Mesendoderm (in vitro differentiated cells): Measurements from ENCODE around the gene GALE.

Experiments used
- DNase-seq: peaks from one replicate; pipeline ENCODE4 v3.0.0; 2013
- H2AK5ac ChIP-seq: 2 replicates; pipeline ENCODE4 v1.6.1; 2013; ENCODE audit warnings: low read length, inconsistent platforms
- H2BK120ac ChIP-seq: 2 replicates; pipeline ENCODE4 v1.6.1; 2013; ENCODE audit warnings: low read depth, mild to moderate bottlenecking, low read length, moderate library complexity, mixed read lengths
- H2BK15ac ChIP-seq: replicated peaks from 2 replicates; pipeline ENCODE4 v1.6.1; 2013; ENCODE audit warnings: low read depth, mild to moderate bottlenecking, moderate library complexity
- H2BK5ac ChIP-seq: 2 replicates; pipeline ENCODE4 v1.6.1; 2013; ENCODE audit warnings: low read length, inconsistent platforms
- H3K18ac ChIP-seq: 2 replicates; pipeline ENCODE4 v1.6.1; 2013; ENCODE audit warnings: mild to moderate bottlenecking, low read length, mixed read lengths
- H3K23ac ChIP-seq: one replicate; pipeline ENCODE4 v1.6.1; 2013; ENCODE audit warnings: low read length
- H3K27ac ChIP-seq: 2 replicates; pipeline ENCODE4 v1.5.1; 2013; ENCODE audit warnings: low read depth, mild to moderate bottlenecking, inconsistent platforms, low read length, moderate library complexity
- H3K27me3 ChIP-seq: 2 replicates; pipeline ENCODE4 v1.6.1; 2013; ENCODE audit warnings: low read length, control low read depth, mild to moderate bottlenecking, inconsistent platforms; ENCODE audit not compliant: insufficient read depth, poor library complexity
- H3K36me3 ChIP-seq: 2 replicates; pipeline ENCODE4 v1.6.1; 2013; ENCODE audit warnings: low read length, inconsistent platforms; ENCODE audit not compliant: control insufficient read depth, insufficient read depth
- H3K4ac ChIP-seq: one replicate; pipeline ENCODE4 v1.6.1; 2013; ENCODE audit warnings: low read depth, mild to moderate bottlenecking, low read length, moderate library complexity
- H3K4me1 ChIP-seq: 2 replicates; pipeline ENCODE4 v1.6.1; 2013; ENCODE audit warnings: low read depth, low read length, inconsistent platforms; ENCODE audit not compliant: control insufficient read depth
- H3K4me2 ChIP-seq: 2 replicates; pipeline ENCODE4 v1.6.1; 2013; ENCODE audit warnings: low read length
- H3K4me3 ChIP-seq: 2 replicates; pipeline ENCODE4 v1.5.1; 2013; ENCODE audit warnings: mild to moderate bottlenecking, low read length
- H3K56ac ChIP-seq: one replicate; pipeline ENCODE4 v1.6.1; 2013; ENCODE audit warnings: low read length
- H3K79me1 ChIP-seq: 2 replicates; pipeline ENCODE4 v1.6.1; 2013; ENCODE audit warnings: low read length, inconsistent platforms
- H3K79me2 ChIP-seq: 2 replicates; pipeline ENCODE4 v1.6.1; 2013; ENCODE audit warnings: mild to moderate bottlenecking, low read length; ENCODE audit not compliant: control insufficient read depth, insufficient read depth
- H3K9ac ChIP-seq: 2 replicates; pipeline ENCODE4 v1.6.1; 2013; ENCODE audit warnings: low read length, inconsistent platforms
- H4K5ac ChIP-seq: one replicate; pipeline ENCODE4 v1.6.1; 2013; ENCODE audit warnings: low read length
- H4K8ac ChIP-seq: one replicate; pipeline ENCODE4 v1.6.1; 2013; ENCODE audit warnings: low read depth, mild to moderate bottlenecking, control low read depth, low read length, moderate library complexity
- WGBS: extraction: QIAGEN DNeasy Blood & Tissue Kit; methylation state at CpG from one replicate; pipeline ENCODE4 v1.1.7; 2013; ENCODE audit warnings: low lambda C conversion rate, missing lambda C conversion rate; ENCODE audit not compliant: insufficient coverage; ENCODE audit errors: extremely low coverage; 5-methylcytosine and 5-hydroxymethylcytosine counted together

Gene GALE

DNA sequence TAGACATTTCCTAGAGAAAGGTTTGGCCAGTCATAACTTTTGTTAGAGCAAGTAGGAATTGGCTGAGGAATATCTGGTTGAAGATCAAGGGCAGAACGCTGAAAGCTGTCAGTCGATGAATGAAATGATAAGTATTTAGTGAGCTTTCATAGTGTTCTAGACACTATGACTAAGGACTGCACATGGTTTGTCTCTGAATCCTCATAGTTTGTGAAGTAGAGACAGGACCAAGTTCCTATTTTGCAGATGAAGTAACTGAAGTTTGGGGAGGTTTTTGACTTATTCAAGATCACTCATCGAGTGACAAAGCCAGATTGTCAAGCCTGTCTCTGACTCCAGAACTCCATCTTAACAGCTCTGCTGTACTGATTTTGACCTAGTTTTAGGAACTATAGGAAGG, 52.5 kb downstream of the GALE start:
- H3K79me1 ChIP-seq = peaks cover 21% of the 10 kb centered on the region
- no peak overlapping the region for H3K23ac ChIP-seq
- no peak overlapping the region for H4K8ac ChIP-seq
- H4K5ac ChIP-seq = no peak overlapping the region
- no peak overlapping the region for H3K18ac ChIP-seq
- peaks cover 45% of the 10 kb centered on the region for H3K79me2 ChIP-seq
- H2BK120ac ChIP-seq = no peak overlapping the region
- peaks cover 2% of the 10 kb centered on the region for H3K4me1 ChIP-seq
- peaks cover 9% of the 10 kb centered on the region for H3K36me3 ChIP-seq
- H3K27me3 ChIP-seq = no peaks in the 10 kb centered on the region
- H2AK5ac ChIP-seq = no peak overlapping the region
- H3K4me2 ChIP-seq = no peak overlapping the region
- no peak overlapping the region for H3K27ac ChIP-seq
- H3K4me3 ChIP-seq = no peak overlapping the region
- H2BK5ac ChIP-seq = no peak overlapping the region
- no peak overlapping the region for H3K9ac ChIP-seq
- H3K56ac ChIP-seq = no peak overlapping the region
- no CpG with 5 or more reads among the region's 3 CpGs for WGBS
- no peak overlapping the region for H2BK15ac ChIP-seq
- no peak overlapping the region for H3K4ac ChIP-seq
- no peak for DNase-seq
